K562 (cell line): ENCODE results near the gene DNAH8.

Experiments used
- BDP1 ChIP-seq: IDR thresholded peaks from 3 replicates; pipeline ENCODE4 v1.6.1; 2011; ENCODE audit not compliant: insufficient read length, insufficient read depth
- IRF1 ChIP-seq: sonication (generic); formaldehyde crosslinking; IDR thresholded peaks from 2 replicates; pipeline ENCODE4 v1.8.0; 2022; ENCODE audit warnings: missing genetic modification reagents, mild to moderate bottlenecking, borderline replicate concordance
- RB1 ChIP-seq: fragments of 450-650 bp; IDR thresholded peaks from 2 replicates; pipeline ENCODE4 v1.6.1; 2017; ENCODE audit warnings: low read depth, mild to moderate bottlenecking
- ZNF263 ChIP-seq: sonication (generic); formaldehyde crosslinking; IDR thresholded peaks from 2 replicates; pipeline ENCODE4 v1.8.0; 2022; ENCODE audit warnings: mild to moderate bottlenecking, missing genetic modification reagents, borderline replicate concordance
- TF ChIP-seq, protein P1 (sequence below): sonication (generic); formaldehyde crosslinking; IDR thresholded peaks from 2 replicates; pipeline ENCODE4 v1.9.0; 2022; ENCODE audit warnings: mild to moderate bottlenecking, missing genetic modification reagents

GRCh38 chr6:38724343-38724742 is 9.2 kb downstream of the DNAH8 start:
- TF ChIP-seq IRF1 (CRISPR knock-in tag) (no peak), ZNF263 (no peak), BDP1 (no peak), RB1 (no peak)
- TF ChIP-seq, protein P1, sequence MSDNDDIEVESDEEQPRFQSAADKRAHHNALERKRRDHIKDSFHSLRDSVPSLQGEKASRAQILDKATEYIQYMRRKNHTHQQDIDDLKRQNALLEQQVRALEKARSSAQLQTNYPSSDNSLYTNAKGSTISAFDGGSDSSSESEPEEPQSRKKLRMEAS (CRISPR knock-in tag): no peak
